ENCODE results near the gene MED25.

MED25 gene

GRCh38 chr19:49833599-49833998 is 15.5 kb downstream of the MED25 start:
- H3K4me3 ChIP-seq (ENCODE audit: low read length): no peak overlapping the region
- DNase-seq (ENCODE audit: low read depth): no peak
- TF ChIP-seq, protein P1, sequence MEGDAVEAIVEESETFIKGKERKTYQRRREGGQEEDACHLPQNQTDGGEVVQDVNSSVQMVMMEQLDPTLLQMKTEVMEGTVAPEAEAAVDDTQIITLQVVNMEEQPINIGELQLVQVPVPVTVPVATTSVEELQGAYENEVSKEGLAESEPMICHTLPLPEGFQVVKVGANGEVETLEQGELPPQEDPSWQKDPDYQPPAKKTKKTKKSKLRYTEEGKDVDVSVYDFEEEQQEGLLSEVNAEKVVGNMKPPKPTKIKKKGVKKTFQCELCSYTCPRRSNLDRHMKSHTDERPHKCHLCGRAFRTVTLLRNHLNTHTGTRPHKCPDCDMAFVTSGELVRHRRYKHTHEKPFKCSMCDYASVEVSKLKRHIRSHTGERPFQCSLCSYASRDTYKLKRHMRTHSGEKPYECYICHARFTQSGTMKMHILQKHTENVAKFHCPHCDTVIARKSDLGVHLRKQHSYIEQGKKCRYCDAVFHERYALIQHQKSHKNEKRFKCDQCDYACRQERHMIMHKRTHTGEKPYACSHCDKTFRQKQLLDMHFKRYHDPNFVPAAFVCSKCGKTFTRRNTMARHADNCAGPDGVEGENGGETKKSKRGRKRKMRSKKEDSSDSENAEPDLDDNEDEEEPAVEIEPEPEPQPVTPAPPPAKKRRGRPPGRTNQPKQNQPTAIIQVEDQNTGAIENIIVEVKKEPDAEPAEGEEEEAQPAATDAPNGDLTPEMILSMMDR (IDR thresholded peaks at IDR 0.05; ENCODE audit: insufficient read depth, low read depth, low read length, missing control alignments): no peak

- TF ChIP-seq, protein P1 (IDR thresholded peaks at IDR 0.05; ENCODE audit: insufficient read depth, low read depth, low read length, missing control alignments): no peak
- H3K4me3 ChIP-seq (ENCODE audit: low read length): no peak overlapping the region
- DNase-seq (ENCODE audit: low read depth): no peak
Measured at GRCh38 chr19:49835562-49835961, 17.5 kb downstream of the MED25 start.

DNA sequence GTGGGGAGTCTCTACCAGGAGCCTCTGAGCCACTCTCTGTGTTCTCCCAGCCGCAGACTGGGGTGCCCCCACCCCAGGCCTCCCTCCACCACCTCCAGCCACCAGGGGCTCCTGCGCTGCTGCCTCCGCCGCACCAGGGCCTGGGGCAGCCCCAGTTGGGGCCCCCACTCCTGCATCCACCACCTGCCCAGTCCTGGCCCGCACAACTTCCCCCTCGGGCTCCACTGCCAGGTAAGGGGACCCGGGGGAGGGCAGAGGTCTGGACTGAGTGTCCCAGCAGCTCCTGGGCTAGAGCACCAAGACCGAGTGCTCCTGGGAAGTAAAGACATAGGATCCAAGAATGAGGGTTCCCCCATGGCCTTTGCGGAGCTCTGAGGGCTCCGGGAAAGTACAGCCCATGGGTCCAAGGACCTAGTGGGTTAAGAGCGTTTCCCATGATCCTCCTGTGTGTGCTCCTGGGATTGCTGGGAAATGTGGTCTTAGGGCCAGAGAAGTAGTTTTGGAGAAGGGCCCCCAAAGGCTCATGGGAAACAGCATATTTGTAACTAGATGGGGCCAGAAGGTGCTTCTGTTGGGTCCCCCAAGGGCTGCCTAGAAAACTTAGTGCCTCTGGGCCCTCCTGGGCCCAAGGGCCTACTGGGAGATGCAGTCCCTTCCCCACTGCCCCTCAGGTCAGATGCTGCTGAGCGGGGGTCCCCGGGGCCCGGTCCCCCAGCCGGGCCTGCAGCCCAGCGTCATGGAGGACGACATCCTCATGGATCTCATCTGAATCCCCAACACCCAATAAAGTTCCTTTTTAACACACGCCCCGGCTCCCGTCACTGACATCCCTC is 18.3 kb downstream of the MED25 start:
- no peak overlapping the region for H3K4me3 ChIP-seq (ENCODE audit: low read length)
- no peak for DNase-seq (ENCODE audit: low read depth)
- TF ChIP-seq, protein P1 (IDR thresholded peaks at IDR 0.05; ENCODE audit: insufficient read depth, low read depth, low read length, missing control alignments): no peak

- TF ChIP-seq, protein P1 (IDR thresholded peaks at IDR 0.05; ENCODE audit: insufficient read depth, low read depth, low read length, missing control alignments): no peak
- H3K4me3 ChIP-seq (ENCODE audit: low read length): no peak overlapping the region
- peak; percentile 43 for DNase-seq (ENCODE audit: low read depth)
Measured at GRCh38 chr19:49837009-49837310, 18.9 kb downstream of the MED25 start.

GRCh38 chr19:49837425-49837824 is 19.3 kb downstream of the MED25 start:
- no peak for DNase-seq (ENCODE audit: low read depth)
- no peak overlapping the region for H3K4me3 ChIP-seq (ENCODE audit: low read length)
- TF ChIP-seq, protein P1 (IDR thresholded peaks at IDR 0.05; ENCODE audit: insufficient read depth, low read depth, low read length, missing control alignments): no peak

DNA sequence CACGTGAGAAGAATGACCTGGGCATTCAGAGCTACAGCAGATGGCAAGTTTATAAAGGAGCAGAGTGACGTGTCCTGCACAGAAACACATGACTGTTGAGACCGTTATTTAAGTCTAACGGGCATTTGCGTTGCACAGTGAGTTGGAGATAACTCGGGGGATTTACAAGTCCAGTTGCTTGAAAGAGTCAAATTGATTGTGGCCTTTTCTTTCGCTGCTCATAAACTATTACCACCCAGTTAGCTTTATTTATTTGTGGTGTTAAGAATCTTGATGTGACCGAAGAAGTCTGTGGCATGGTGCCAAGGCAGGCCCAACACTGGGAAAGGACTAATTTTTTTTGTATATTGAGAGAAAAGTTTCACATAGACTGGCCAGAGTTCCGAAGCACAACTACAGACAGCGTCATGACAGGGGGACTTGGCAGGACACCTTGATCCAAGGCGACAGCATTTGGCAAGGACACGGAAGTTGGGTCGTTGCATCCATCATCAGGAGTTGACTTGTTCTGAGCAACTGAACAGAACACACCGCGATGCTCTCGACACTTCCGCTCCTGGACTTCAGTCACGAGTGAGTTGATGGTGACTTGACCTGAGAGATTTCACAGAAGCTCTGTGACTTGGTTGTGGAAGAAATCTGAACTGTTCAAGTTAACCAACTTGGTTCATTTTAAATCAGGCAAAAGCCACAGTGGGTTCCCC is 20.9 kb downstream of the MED25 start:
- TF ChIP-seq, protein P1 (IDR thresholded peaks at IDR 0.05; ENCODE audit: insufficient read depth, low read depth, low read length, missing control alignments): no peak
- H3K4me3 ChIP-seq (ENCODE audit: low read length): no peak overlapping the region
- no peak for DNase-seq (ENCODE audit: low read depth)

All from epithelial cell of esophagus (primary cell).